GM21737 (cell line): ENCODE measurements around the gene CAPZA1.

Experiments
- ATAC-seq: cut with Tn5 transposase; IDR thresholded peaks from one replicate; pipeline ENCODE4 v1.9.1; 2021; ENCODE audit warnings: mild to moderate bottlenecking, moderate library complexity; ENCODE audit not compliant: unreplicated experiment

The CAPZA1 gene

DNA sequence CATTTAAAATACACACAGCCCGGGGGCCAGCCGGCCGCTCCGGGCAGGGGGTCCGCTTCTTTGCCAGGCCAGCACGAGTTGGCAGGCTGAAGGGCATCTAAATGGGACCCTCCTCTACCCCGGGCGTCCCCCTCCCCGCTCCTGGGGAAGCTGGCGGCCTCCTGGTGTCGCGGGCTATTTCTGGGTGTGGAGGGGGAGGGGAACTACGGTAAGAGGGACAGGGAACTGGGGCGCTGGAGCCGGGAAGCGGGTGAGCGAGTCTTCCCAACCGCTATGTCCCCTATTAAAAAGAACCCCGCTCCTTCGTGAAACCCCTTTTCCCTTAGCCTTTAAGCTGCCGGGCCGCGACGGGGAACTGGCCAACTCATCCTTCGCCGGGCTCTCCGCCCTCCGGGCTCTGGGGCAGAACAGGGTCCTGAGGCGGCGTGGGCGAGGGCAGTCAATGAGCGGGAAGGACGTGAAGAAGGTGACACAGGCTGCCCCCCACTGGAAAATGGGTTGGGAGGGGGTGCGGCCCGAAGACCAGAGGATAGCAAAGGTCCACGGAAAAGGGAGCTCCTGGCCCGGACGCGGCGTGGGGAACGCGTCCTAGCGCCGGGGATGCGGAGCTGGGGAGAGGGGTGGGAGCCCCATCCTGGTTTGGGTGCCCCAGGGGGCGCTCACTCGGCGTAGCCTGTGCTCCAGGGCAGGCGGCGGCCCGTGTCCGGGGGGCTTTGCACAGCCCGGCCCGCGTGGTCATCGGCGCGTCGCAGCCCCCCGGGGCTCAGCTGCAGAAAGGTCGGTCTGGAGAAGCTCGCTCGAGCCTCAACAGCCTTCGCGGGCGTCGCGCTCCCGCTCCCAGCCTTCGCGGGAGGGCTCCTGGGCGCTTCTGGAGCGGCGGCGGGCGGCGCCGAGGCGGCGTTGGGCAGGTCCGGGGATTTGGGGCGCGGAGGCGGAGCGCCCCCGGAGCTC, 95.0 kb downstream of the CAPZA1 start:
- no peak for ATAC-seq

DNA sequence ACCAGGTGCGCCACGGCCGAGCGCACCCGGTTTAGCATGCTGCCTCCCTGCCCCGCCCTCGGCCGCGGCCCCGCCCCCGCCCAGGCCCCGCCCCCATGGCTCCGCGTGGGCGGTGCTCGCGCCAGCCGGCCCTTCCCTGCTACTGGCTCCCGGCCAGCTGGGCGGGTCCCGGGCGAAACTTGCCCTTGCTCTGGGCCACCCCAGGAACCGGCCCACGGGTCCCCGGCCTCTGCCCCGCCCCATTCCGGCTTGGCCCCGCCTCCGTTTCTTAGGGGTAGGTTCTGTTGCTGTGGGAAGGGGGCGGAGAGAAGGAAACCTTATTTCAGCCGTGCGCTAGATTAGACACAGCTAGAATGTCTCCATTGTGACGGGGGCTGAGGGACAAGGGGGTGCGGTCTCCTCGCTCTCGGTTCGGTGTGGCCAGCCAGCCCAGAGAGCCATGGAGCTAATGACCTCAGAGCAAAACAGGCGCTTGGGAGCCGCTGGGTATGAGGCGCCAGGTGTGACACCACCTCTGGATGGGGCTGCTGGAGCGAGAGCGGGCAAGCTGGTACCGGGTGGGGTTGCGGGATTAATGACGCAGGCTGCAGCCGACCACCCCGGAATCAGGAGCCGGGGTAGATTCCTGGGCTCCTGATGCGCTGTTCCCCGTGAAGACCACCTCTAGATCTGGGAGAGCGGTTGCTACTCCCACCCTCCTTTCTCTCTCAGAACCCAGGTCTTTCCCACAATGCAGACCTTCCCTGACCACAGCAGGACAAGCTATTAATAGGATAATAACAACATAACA, 95.8 kb downstream of the CAPZA1 start, which contains the start of gene PPM1J:
Gene PPM1J (minus strand): TSS at position 69 of the 790 bp plus-strand sequence. CDS start 31 bp downstream, at position 38.
- ATAC-seq = peak; percentile 74

DNA sequence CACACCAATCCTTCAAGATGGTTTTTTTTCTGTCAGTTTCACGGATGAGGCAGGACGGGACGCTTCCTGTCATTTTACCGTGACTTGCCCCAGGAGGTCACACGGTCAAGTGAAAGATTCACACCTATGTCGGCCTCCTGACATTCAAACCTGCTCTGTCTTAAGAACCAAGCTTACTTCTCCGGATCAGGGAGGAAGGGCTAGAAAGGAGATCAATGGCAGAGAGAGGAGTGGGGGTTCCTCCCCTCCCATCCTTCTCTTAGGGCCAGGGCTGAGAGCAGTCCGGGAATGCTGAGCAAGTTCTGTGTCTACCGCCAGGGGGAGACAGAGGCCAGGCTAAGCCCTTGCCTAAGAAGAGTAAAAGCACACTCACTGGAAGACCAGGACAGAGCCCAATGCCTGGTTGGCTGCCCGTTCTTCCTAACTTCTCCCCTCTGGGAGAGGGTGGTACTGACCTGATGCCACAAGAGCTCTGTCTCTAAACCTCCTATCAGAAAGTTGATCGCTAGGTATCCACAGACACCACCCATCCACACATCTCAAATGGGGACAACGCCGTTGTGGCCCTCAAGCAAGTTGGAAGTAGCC, 96.6 kb downstream of the CAPZA1 start:
- ATAC-seq = peak; percentile 34

DNA sequence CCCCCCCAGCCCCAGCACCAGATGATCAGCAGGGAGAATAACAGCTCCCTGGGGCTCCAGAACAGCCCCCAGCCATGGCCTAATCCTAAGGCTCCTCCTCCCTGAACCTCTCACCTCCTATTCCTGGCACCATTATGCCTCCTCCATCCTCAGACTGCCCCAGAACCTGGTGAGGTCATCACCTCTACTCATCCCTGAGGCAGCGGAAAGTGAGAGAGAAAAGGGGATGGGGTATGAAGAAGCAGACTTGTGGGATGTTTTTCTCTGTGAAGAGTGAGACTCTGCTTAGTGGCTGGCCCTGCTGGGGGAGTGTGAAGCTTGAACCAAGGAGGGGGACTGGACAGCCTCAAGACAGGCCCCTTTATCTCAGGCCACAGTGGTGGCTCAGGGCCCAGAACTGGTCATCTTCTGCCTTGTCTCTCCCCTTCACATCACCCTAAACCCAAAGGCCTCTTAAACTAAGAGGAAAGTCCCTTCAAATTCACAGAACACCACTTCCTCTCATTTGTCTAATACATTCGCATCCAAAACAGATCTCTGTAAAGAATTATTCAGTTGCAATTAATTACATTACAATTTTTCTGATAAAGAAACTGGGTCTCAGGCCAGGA, 97.7 kb downstream of the CAPZA1 start:
- no peak for ATAC-seq

DNA sequence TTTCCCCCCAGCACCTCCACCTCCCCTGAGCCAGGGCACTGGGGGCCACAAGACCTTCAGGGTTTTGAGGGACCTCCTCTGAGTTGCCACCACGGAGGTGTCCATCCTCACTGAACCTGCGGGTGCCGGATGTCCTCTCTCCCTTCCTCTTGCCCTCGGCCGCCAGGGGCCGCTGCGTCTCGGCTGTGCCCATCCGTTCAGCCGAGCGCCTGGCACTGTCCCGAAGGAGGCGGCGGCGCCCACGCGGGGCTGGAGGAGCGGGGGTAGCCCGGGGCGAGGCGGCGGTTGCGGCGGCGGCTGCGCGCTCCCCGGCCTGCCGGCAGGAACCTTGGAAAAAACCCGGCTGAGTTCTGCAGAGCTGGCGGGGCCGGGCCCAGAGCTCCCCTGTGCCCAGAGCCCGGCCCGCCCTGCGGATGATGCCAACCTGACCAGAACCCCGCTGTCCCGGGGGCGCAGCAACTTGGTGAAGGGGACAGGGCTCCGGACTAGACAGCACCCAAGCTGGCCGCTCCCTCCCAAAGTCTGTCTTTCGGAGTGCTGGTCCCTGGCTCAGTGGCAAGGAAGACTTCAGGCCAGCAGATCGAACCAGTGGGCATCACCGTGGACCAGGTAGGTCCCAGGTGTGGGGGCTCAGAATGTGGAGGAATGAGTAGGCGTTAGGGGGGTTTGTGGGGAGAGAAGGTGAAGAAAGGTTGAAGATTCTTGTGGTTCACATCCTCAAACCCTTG, 99.2 kb downstream of the CAPZA1 start:
- ATAC-seq = no peak

DNA sequence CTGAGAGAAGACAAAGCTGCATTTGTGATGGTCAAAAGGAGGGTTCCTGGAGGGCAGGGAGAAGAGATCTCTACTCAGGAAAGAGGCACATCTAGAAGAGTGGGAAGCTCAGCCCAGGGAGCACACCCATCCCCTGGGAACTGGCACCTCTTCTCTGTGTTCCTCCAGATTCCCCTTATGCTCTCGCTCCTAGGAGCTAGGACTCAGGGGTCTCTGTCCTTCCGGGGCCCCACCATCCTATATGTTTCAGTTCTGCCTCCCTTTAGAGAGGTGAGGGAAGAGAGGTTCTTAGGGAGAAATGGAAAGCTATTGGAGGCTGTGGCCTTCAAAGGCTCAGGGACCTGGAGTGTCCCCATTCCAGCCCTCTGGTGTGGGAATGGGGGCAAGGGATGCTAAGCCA, 100.1 kb downstream of the CAPZA1 start:
- ATAC-seq = no peak

DNA sequence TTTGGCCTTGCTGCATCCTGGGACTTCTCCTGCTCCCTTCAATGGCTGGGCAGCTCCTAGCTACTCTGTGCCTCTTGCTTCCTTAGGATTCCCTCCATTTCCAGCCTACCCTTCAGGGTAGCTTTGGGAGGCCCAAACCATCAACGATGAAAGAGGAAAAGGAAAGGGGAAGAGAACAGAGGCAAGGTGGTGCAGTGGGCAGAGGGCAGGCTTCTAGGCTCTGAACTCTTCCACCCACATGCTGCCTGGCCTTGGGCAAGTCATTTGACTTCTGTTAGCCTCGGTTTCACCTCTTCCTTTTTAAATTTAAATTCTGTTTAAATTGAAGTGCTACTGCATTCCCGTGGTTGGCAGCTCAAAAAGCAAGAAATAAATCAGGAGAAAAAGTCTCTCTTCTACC, 101.2 kb downstream of the CAPZA1 start:
- no peak for ATAC-seq
